HG03432 (cell line): Measurements from ENCODE around the gene MRGPRX2.

Source experiments
- ATAC-seq: cut with Tn5 transposase; IDR thresholded peaks from one replicate; pipeline ENCODE4 v1.9.1; 2021; ENCODE audit warnings: mild to moderate bottlenecking, moderate library complexity; ENCODE audit not compliant: unreplicated experiment

Gene MRGPRX2

GRCh38 chr11:19076744-19077589 is 16.4 kb upstream of the MRGPRX2 start:
- peak; percentile 71 for ATAC-seq

- no peak for ATAC-seq
These were observed 15.1 kb upstream of the MRGPRX2 start for GRCh38 chr11:19075636-19076035.

- no peak for ATAC-seq
These were observed 13.2 kb upstream of the MRGPRX2 start for GRCh38 chr11:19073454-19074415.

GRCh38 chr11:19072464-19072863 is 11.9 kb upstream of the MRGPRX2 start:
- ATAC-seq, result no peak

GRCh38 chr11:19071255-19071654 is 10.7 kb upstream of the MRGPRX2 start:
- peak; percentile 96 for ATAC-seq

GRCh38 chr11:19059833-19060232 is 684 bp downstream of the MRGPRX2 start:
- ATAC-seq, result no peak

- no peak for ATAC-seq
These were observed 4.6 kb downstream of the MRGPRX2 start for GRCh38 chr11:19055905-19056304.

- no peak for ATAC-seq
These were observed 5.5 kb downstream of the MRGPRX2 start for GRCh38 chr11:19055016-19055415.

GRCh38 chr11:19053909-19054308 is 6.6 kb downstream of the MRGPRX2 start:
- no peak for ATAC-seq

GRCh38 chr11:19050281-19050680 is 10.2 kb downstream of the MRGPRX2 start:
- ATAC-seq, result no peak

- ATAC-seq, result no peak
These were observed 11.2 kb downstream of the MRGPRX2 start for GRCh38 chr11:19049351-19049750.

GRCh38 chr11:19040051-19040450 is 20.5 kb downstream of the MRGPRX2 start:
- ATAC-seq, result no peak

GRCh38 chr11:19039409-19039808 is 21.1 kb downstream of the MRGPRX2 start:
- no peak for ATAC-seq

- ATAC-seq, result peak; percentile 54
These were observed 27.5 kb downstream of the MRGPRX2 start for GRCh38 chr11:19032990-19033389.

- no peak for ATAC-seq
These were observed 32.5 kb downstream of the MRGPRX2 start for GRCh38 chr11:19027829-19028595.

GRCh38 chr11:19026862-19027261 is 33.7 kb downstream of the MRGPRX2 start:
- no peak for ATAC-seq

GRCh38 chr11:19025481-19026406 is 34.8 kb downstream of the MRGPRX2 start:
- no peak for ATAC-seq

GRCh38 chr11:19020831-19021230 is 39.7 kb downstream of the MRGPRX2 start:
- no peak for ATAC-seq

GRCh38 chr11:19018901-19019300 is 41.6 kb downstream of the MRGPRX2 start:
- ATAC-seq, result no peak
